ENCODE data around the gene HTR7.

- TF ChIP-seq CTCF (optimal IDR thresholded peaks at IDR 0.05 in 1 of 3, IDR thresholded peaks at IDR 0.05 in 1 of 3, conservative IDR thresholded peaks at IDR 0.05 in 1 of 3; ENCODE audit: extremely low read depth in 1 of 3, insufficient read depth in 2 of 3, low read length in 3 of 3) (no peak), EZH2 (IDR thresholded peaks at IDR 0.05; ENCODE audit: low read length) (no peak)
These were observed 3.0 kb upstream of the HTR7 start for GRCh38 chr10:90860790-90861189.
